Measurements from ENCODE around the gene SERBP1.
"Not testable (repeated sequence)": the region's sequence is repeated elsewhere in the genome, so short reads cannot be mapped to it uniquely, and the experiment has no call there.

Gene SERBP1

DNA sequence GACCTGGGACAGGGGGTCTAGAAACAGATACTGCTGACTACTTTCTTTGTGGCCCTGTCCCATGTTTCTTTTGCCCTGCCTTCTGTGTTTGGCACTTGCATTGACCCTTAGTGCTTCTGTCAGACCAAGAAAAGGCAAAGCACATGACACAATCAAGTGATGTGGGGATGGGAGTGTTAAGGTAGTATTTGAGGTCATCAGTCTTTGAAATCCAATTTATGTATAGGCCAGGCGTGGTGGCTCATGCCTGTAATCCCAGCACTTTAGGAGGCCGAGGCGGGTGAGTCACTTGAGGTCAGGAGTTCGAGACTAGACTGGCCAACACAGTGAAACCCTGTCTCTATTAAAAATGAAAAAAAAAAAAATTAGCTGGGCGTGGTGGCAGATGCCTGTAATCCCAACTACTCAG lies 26.0 kb downstream of the SERBP1 start:
- no peak for DNase-seq

DNA sequence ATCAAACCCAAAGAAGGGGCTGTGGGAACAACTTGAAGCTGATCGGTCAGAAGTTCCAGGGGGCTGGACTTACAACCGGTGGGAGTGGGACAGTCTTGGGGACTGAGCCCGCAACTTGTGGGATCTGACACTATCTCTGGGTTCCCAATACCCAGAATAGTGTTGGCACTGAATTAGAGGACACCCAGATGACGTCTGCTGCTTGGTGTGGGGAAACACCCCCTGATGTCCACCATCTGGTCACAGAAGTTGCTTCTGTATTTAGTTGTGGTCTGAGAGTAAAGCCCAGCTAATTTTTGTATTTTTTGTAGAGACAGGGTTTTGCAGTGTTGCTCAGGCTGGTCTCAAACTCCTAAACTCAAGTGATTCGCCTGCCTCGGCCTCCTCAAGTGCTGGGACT lies 28.8 kb downstream of the SERBP1 start:
- no peak for DNase-seq

DNA sequence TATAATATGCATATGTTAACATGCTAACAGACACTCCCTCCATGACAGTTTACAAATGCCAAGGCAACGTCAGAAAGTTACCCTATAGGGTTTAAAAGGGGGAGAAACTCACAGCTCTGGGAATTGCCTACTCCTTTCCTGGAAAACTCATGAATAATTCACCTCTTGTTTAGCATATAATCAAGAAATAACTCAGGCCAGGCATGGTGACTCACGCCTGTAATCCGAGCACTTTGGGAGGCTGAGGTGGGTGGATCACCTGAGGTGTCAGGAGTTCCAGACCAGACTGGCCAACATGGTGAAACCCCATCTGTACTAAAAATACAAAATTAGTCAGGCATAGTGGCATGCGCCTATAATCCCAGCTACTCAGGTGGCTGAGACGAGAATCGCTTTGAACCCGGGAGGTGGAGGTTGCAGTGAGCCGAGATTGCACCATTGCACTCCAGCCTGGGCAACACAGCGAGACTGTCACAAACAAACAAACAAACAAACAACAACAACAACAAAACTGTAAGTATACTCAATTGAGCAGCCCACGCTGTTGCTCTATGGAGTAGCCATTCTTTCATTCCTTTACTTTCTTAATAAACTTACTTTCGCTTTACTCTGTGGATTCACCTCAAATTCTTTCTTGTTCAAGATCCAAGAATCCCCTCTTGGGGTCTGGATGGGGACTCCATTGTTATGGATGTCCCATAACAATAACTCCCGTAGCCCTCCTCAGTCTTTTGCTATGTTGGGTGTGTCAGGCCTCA lies 30.0 kb downstream of the SERBP1 start:
- DNase-seq = not testable (repeated sequence)

DNA sequence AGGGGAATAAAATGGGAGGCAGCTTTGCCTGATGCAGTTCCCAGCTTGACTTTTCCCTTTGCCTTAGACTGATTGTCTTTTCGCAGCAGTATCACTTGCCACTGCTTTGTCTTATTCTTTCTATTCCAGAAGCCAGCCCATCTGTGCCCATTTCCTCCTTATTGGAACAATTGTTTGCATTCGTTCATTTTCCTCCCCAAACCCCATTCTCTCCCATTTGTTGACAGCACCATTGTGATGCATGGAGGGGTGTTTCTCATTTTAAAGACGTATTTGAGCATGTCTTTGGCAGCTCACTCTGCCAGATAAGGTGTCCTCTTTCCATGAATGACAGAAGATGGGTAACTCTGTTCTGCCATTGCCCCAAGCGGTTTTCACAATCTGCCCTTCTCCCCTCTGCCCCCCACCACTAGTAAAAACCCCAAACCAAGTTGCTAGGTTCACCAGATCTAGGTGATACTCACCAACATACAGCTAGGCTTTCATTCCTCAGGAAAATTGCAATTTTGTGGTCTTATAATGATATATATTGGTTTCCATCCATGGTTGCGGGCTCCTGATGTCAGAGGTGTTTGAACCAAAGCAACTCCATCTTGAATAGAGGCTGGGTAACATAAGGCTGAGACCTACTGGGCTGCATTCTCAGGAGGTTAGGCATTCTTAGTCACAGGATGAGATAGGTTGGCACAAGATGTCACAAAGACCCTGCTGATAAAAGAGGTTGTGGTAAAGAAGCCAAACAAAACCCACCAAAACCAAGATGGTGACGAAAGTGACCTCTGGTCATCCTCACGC lies 30.8 kb downstream of the SERBP1 start:
- DNase-seq = no peak

DNA sequence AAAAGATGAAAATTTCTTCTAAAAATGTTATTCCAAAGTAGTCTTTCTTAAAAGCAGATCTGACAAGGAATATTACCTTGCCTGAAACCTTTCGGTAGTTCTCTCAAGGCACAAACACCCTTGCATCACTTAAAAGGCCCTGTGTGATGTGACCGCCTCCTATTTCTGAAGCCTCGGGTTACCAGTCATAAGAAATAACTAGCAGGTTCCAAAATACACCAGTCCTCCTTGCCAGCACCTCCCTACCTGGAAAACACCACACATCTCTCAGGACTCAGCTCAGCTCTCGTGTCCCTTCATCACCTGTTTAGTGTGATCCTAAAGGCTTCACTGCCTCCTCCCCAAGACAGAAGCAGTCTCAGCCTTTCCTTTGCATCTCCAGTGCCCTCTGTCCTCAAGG lies 35.7 kb downstream of the SERBP1 start:
- DNase-seq = no peak

DNA sequence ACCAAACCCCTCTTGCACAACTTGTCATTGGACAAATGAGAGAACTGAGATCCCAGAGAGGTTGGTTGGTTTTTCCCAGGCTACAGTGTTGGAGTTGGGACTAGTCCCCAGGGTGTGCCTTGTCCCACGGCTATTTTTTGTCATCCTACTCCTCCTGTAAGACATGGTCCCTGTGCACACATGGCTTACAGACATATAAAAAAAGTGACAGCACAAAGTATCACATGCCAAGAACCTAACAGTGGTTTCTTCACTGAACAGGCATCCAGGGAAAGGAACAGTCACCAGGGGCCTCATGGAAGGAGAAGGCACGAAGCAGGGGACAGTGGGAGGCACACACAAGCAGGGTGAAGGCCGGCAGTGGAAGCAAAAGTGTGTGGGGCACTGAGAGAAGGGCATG lies 36.5 kb downstream of the SERBP1 start:
- no peak for DNase-seq

DNA sequence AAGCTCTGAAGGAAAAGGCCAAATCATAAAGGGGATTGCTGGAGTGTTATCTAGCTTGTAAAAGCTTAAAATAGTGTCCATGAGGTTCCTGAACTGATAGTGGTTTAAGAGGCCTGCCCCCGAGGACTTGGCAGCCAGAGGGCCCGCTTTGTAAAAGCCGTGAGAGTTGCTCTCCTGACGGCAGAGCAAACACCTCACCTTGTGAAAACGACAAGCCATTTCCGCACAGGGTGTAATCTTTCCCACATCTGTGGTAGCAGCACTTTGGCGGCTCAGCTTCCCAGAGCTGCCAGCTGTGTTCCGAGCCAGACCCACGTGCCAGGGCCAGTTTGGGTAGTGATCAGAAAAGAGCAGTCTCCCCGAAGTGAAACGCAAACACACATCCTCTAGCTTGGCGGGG lies 37.0 kb downstream of the SERBP1 start:
- DNase-seq = no peak

DNA sequence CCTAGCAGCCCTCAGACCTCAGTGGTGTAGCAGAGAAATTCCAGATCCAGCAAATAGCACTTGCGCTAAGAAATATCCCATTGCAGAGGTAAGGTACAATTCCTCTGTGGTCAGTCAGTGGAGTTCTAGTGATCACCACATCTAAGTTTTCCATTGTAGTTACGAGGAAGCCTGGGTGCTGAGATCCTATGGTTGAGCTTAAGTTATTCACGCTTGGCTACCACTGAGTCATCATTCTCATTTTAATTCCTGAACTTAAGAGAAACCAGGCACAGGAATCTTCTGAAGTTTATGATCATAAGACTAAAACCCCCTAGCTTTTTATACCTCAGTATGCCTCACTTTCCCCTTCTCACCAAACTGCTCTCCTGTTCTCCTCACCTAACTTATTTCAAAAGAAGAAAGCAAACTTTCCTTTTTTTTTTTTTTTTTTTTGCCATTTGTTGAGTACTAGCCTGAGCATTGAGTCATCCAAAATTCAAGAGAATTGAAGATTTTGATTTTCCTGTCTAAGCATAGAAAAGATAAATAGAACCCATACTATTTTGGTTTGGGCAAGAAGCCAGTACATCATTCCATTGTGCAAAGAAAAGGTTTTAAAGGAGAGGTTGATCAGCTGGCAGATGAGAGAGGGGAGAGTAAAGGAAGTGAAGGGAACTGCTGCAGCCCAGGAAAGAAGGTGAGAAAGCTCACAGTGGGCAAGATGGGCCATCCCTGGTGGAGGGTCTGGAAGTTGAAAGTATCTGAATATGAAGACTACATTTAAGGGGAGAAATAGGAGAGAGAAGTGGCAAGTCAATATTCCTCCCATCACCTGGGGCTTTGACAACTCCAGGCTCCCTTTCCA lies 39.9 kb downstream of the SERBP1 start:
- DNase-seq = no peak

DNA sequence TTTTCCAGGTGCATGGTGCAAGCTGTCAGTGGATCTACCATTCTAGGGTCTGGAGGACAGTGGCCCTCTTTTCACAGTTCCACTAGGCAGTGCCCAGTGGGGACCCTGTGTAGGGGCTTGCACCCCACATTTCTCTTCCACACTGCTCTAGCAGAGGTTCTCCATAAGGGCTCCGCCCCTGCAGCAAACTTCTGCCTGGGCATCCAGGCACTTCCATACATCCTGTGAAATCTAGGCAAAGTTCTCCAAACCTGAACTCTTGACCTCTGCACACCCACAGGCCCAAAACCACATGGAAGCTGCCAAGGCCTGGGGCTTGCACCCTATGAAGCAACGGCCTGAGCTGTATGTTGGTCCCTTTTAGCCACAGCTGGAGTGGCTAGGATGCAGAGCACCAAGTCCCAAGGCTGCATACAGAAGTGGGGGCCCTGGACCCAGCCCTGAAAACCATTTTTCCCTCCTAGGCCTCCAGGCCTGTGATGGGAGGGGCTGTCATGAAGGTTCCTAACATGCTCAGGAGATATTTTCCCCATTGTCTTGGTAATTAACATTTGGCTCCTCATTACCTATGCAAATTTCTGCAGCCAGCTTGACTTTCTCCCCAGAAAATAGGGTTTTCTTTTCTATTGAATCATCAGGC lies 46.1 kb downstream of the SERBP1 start:
- DNase-seq = no peak

DNA sequence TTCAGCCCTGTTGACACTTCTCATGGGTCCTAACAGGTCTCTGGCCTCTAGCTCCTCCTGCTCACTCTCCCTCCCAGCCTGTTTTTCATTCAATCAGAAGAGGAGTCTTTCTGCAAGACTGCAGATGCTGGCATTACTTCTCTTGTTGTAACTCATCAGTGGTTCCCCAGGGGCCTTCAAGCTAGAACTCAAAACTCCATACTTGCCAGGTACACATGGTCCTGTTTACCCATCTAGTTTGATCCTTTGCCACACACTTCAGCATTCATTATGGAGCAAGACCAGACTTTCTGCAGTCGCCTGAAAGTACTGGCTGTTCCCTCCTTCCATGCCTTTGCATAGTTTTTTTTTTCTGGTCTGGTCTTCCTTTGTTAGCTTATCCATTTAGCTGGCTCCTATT lies 47.9 kb downstream of the SERBP1 start:
- no peak for DNase-seq

DNA sequence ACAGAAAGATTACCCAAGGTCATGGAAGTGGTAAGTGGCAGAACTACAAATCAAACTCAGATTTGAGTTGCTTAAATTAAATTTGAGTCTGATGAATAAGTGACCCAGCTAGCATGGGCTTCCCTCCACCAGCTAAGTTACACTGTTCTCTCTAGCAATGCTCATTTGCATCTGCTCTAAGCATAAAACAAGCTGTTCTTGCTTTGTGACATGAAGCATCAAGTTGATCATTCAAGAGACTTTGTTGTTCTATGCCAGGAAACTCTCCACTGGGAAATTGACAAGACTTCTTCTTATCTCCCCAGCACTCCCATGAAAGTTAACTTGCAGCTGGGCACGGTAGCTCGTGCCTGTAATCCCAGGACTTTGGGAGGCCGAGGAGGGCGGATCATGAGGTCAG lies 49.0 kb downstream of the SERBP1 start:
- no peak for DNase-seq

DNA sequence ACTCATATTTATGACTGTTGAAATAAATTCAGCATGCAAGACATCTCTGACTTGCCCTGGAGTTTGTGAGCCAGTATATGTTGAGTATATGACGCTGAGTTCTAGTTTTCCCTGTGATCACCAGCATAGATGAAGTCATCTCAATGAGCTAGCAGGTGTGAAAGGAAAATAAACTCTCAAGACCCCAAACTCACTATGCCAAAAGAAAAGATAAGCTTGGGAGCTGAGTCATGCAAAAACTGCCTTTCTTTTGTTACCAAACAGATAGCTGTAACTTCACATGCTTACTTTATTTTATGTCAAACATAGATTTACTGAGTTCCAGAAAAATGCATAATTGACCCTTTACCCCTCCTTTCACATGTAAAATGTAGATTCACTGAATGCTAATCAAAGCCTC lies 52.9 kb downstream of the SERBP1 start:
- no peak for DNase-seq

DNA sequence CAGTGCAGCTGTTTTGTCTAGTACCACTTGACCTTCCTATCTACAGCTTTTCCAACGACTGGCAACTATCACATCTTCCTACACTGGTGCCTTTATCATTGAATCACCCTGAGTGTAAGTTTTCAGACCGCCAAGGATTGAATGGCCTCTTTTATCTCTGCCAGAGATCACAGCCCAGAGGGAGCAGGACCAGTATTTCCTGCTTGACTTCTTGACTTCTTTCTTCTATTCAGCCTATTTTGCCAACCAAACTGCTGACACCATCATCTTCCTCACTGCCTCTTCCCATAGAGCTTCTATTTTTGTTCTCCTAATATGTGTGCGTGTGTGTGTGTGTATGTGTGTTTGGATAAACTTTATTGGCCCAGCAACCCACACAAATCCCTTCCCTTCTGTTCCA lies 53.8 kb downstream of the SERBP1 start:
- DNase-seq = no peak

DNA sequence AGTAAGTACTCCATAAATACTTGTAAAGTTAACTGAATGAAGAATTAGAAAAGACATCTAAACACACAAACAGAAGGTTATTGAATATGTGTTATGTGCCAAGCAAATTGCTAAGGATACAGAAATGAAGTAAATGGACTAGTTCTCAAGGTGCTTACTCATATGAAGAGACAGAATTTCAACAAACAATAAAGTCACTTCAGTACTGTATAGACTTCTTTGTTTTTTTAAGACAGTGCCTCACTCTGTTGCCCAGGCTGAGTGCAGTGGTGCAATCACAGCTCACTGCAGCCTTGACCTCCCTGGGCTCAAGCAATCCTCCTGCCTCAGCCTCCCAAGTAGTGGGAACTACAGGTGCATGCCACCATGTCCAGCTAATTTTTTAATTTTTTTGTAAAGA lies 57.3 kb downstream of the SERBP1 start:
- DNase-seq = no peak

DNA sequence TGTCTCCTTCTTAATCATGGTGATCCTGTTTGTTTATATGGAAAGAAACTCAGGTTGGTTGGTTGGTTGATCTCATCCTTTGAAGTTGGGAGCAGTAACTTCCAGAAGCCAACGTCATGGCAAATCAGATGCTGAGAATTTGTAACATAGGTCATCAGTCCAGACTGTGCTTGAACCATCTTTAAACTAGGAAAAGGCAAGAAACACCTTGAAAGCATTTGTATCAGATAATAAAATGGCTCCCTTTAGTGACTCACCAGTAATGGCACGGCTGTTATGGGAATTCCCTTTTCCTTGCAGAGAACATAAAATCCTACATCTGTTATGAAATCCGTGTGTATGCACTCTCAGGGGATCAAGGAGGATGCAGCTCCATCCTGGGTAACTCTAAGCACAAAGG lies 58.1 kb downstream of the SERBP1 start:
- DNase-seq = no peak

DNA sequence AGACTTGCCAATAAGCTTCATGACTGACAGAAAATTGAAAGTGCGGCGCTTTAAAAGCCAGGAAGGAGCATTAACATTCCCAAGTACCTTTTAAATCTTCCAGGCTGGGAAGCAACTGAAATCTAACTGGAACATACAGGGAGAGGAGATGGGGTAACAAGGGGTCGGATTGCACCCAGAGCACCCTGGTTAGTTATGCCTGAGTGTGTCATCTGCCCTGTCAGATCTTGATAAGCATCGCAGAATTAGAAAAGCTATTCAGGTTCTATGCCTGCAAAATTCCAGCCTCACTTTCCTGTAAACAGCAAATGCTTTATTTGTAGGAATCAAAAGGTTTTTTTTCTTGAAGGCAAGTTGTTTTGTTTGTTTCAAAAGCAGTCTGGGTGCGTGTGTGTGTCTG lies 58.5 kb downstream of the SERBP1 start:
- DNase-seq = no peak

DNA sequence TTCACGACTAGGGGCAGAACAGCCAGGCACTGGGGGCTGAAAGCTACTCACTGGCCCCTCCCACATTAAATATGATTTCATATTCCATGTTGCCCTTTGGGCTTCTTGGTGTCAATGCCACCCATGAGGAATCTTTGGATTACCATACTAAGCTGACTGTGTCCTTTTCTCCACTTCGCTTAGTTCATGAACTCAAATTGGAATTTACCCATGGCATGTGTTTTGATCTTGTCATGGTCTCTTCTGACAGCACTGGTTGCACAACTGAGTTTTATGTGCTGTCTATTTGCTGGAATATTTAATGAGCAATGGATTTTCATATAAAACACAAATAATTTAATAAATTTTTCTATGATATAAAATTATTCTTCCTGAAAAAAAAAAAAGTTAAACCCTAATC lies 59.2 kb downstream of the SERBP1 start:
- no peak for DNase-seq

DNA sequence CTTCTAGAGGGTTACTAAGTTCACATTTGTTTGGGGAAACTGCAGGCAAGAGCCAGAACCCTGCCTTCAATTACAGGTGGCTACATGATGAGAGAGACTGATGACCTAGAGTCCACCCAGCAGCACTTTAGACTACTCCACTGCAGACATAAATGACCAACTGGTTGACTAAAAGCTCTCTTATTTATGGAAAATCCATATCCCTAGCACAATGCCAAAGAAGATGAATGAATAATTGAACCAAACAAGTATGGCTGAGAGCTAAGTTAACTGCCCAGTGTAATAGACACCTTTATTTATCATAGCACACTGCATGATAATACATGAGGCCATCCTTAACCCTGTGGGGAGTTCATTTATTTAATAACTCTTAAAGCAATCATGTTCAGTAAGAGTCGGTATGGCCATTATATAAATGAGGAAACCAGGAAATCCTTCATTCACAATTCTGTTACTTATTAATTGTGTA lies 62.1 kb downstream of the SERBP1 start:
- DNase-seq = no peak

DNA sequence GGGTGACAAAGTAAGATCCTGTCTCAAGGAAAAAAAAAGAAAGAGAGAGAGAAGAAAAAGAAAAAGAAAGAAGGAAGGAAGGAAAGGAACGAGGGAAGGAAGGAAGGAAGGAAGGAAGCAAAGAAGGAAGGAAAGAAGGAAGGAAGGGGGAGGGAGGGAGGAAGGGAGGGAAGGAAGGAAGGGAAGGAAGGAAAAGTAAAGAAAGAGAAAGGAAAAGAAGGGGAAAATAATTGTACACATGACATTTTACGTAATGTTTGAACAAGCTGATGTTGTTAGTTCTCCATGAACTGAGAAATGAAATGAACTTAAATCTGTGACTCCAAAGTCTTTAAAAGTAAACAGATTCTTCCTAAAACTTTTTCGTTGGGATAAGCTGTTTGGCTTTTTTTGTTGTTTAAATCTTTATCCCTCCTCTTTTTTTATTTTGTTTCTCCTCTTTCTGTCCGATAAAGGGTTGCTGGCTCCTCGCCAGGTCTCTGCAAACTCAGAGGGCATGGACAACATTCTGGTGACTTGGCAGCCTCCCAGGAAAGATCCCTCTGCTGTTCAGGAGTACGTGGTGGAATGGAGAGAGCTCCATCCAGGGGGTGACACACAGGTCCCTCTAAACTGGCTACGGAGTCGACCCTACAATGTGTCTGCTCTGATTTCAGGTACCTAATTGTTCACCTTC lies 62.7 kb downstream of the SERBP1 start:
- DNase-seq = no peak

DNA sequence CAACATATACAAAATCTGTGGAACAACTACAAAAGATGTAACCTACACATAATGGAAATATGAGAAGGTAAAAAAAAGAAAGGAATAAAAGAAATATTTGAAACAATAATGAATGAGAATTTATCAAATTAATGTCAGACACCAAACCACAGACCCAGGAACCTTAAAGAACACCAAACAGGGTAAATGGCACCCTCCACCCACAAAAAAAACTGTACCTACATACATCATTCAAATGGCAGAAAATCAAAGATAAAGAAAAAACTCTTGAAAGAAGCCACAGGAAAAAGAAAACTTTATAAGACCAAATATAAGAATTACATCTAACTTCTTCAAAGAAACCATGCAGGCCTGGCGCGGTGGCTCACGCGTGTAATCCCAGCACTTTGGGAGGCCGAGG lies 68.6 kb downstream of the SERBP1 start:
- no peak for DNase-seq

DNA sequence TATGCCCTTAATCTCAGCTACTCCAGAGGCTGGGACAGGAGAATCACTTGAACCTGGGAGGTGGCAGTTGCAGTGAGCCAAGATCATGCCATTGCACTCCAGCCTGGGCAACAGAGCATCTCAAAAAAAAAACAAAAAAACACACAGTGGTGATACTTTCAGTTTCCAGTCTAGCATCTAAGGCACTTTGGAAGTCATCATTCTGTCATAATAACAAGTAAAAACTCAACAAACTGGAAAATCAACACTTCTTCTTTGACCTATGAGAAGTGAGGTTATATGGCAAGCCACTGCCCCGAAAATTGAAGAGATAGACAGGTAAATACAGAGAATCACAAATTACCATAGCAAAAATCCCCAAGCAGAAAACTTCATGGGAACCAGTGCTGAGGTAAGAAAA lies 70.6 kb downstream of the SERBP1 start:
- no peak for DNase-seq
